ENCODE data around the gene PELI3. TPM values are rescaled to one million over a fixed set of nuclear protein-coding genes. Genes with fewer than 3 reads are reported as not detected.
A peak's percentile ranks its signal among the peaks of the same experiment; 100 is the strongest.
"Not testable (repeated sequence)": the region's sequence is repeated elsewhere in the genome, so short reads cannot be mapped to it uniquely, and the experiment has no call there.

Gene PELI3
- polyA plus RNA-seq, 1 experiment = 8.0 TPM

- POLR2A ChIA-PET = no interaction called here
- no peak for TF ChIP-seq CTCF (IDR thresholded peaks at IDR 0.05; ENCODE audit: insufficient read depth, low read depth, low read length)
- Histone ChIP-seq H3K27me3 (ENCODE audit: control insufficient read depth, insufficient read depth, low read length) (no peaks in the 10 kb centered on the region), H3K4me3 (ENCODE audit: low read depth, low read length) (no peak overlapping the region), H3K36me3 (ENCODE audit: control insufficient read depth, insufficient read depth, low read length) (peaks cover 3% of the 10 kb centered on the region; the same call in 1 of the 2 replicates)
- CTCF ChIA-PET = interaction anchor here (0.8 to 22.5 kb wide), 7 partner anchors 10 to 252 kb away, joined by 3 to 400 read pairs (median 8); partner anchors contain the start of genes MRPL11 and NPAS4
- DNase-seq (ENCODE audit: low read depth) = no peak
Measured at GRCh38 chr11:66428933-66429332, 37.8 kb upstream of the PELI3 start.

- no peak overlapping the region for H3K4me3 ChIP-seq (ENCODE audit: low read depth, low read length)
- no peaks in the 10 kb centered on the region for H3K27me3 ChIP-seq (ENCODE audit: control insufficient read depth, insufficient read depth, low read length)
- H3K36me3 ChIP-seq (ENCODE audit: control insufficient read depth, insufficient read depth, low read length) = peaks cover 1% of the 10 kb centered on the region; the same call in 1 of the 2 replicates
- TF ChIP-seq CTCF (IDR thresholded peaks at IDR 0.05; ENCODE audit: insufficient read depth, low read depth, low read length) = peak; percentile 87
- DNase-seq (ENCODE audit: low read depth) = no peak
- ChIA-PET POLR2A (no interaction called here), CTCF (interaction anchor here (0.6 to 22.5 kb wide), 15 partner anchors 9 to 252 kb away, joined by 3 to 400 read pairs (median 4); partner anchors contain the start of genes MRPL11, NPAS4 and RBM4B)
Measured at GRCh38 chr11:66429983-66430602, 36.6 kb upstream of the PELI3 start.

- H3K36me3 ChIP-seq (ENCODE audit: control insufficient read depth, insufficient read depth, low read length); H3K4me3 ChIP-seq (ENCODE audit: low read depth, low read length); DNase-seq (ENCODE audit: low read depth); POLR2A ChIA-PET; H3K27me3 ChIP-seq (ENCODE audit: control insufficient read depth, insufficient read depth, low read length): not testable (repeated sequence)
- CTCF ChIA-PET = interaction anchor here (0.7 to 22.5 kb wide), 8 partner anchors 8 to 246 kb away, joined by 3 to 400 read pairs (median 5); partner anchors contain the start of genes MRPL11, NPAS4 and RBM4B
Measured at GRCh38 chr11:66431287-66431686, 35.4 kb upstream of the PELI3 start.

GRCh38 chr11:66431871-66432329 is 34.8 kb upstream of the PELI3 start:
- H3K36me3 ChIP-seq (ENCODE audit: control insufficient read depth, insufficient read depth, low read length); H3K27me3 ChIP-seq (ENCODE audit: control insufficient read depth, insufficient read depth, low read length); DNase-seq (ENCODE audit: low read depth); POLR2A ChIA-PET; H3K4me3 ChIP-seq (ENCODE audit: low read depth, low read length): not testable (repeated sequence)
- CTCF ChIA-PET = interaction anchor here (0.9 to 22.5 kb wide), 3 partner anchors 14 to 34 kb away, joined by 3 to 400 read pairs (median 4); no protein-coding TSS in a partner anchor

GRCh38 chr11:66432597-66432996 is 34.1 kb upstream of the PELI3 start:
- no peaks in the 10 kb centered on the region for H3K27me3 ChIP-seq (ENCODE audit: control insufficient read depth, insufficient read depth, low read length)
- DNase-seq (ENCODE audit: low read depth) = no peak
- H3K4me3 ChIP-seq (ENCODE audit: low read depth, low read length) = no peak overlapping the region
- POLR2A ChIA-PET = no interaction called here
- CTCF ChIA-PET = interaction anchor here (0.9 to 22.5 kb wide), 4 partner anchors 15 to 33 kb away, joined by 3 to 400 read pairs (median 4); no protein-coding TSS in a partner anchor
- peaks cover 8% of the 10 kb centered on the region for H3K36me3 ChIP-seq (ENCODE audit: control insufficient read depth, insufficient read depth, low read length)
- TF ChIP-seq CTCF (IDR thresholded peaks at IDR 0.05; ENCODE audit: insufficient read depth, low read depth, low read length) = no peak

GRCh38 chr11:66437979-66438503 is 28.7 kb upstream of the PELI3 start:
- ChIA-PET POLR2A (no interaction called here), CTCF (interaction anchor here (0.7 to 22.5 kb wide), 19 partner anchors 8 to 240 kb away, joined by 3 to 400 read pairs (median 5); partner anchors contain the start of genes BRMS1 and PELI3)
- no peaks in the 10 kb centered on the region for H3K27me3 ChIP-seq (ENCODE audit: control insufficient read depth, insufficient read depth, low read length)
- no peak for DNase-seq (ENCODE audit: low read depth)
- peaks cover 8% of the 10 kb centered on the region for H3K36me3 ChIP-seq (ENCODE audit: control insufficient read depth, insufficient read depth, low read length)
- H3K4me3 ChIP-seq (ENCODE audit: low read depth, low read length) = peak overlapping the region; percentile 75
- TF ChIP-seq CTCF (IDR thresholded peaks at IDR 0.05; ENCODE audit: insufficient read depth, low read depth, low read length) = no peak

Measured in BJ (cell line).